Measurements from ENCODE around the gene SPINT2.

The SPINT2 gene

DNA sequence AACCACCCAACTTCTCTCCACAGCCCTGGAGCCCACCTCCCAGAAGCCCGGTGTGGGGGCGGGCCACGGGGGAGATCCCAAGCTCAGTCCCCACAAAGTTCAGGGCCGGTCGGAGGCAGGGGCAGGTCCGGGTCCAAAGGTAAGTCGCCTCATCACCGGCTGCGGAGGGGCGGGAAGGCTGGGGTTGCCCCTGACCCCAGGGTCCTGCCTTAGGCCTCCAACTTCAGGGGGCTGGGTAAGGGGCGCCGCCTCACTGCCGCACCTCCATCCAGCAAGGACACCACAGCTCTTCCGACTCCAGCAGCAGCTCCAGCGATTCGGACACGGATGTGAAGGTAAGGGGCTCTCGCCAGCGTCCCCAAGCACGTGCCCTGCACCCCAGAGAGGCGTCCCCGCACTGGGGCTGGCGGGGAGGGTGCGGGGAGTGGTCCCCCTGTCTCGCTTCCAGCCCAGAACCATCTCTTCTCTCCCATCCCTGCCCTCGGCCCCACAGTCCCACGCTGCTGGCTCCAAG is 40.0 kb downstream of the SPINT2 start:
- Histone ChIP-seq H3K4me3 (ENCODE audit: low read depth in 1 of 2, low read length in 1 of 2) (no peak overlapping the region), H3K4me1 (ENCODE audit: control insufficient read depth in 1 of 2, insufficient read depth in 1 of 2, low read depth in 1 of 2, low read length in 1 of 2) (no peaks in the 10 kb centered on the region), H3K27me3 (no peaks in the 10 kb centered on the region), H3K9me3 (no peaks in the 10 kb centered on the region), H3K36me3 (peaks cover 59% of the 10 kb centered on the region), H3K27ac (no peak overlapping the region)
- TF ChIP-seq, protein P1, sequence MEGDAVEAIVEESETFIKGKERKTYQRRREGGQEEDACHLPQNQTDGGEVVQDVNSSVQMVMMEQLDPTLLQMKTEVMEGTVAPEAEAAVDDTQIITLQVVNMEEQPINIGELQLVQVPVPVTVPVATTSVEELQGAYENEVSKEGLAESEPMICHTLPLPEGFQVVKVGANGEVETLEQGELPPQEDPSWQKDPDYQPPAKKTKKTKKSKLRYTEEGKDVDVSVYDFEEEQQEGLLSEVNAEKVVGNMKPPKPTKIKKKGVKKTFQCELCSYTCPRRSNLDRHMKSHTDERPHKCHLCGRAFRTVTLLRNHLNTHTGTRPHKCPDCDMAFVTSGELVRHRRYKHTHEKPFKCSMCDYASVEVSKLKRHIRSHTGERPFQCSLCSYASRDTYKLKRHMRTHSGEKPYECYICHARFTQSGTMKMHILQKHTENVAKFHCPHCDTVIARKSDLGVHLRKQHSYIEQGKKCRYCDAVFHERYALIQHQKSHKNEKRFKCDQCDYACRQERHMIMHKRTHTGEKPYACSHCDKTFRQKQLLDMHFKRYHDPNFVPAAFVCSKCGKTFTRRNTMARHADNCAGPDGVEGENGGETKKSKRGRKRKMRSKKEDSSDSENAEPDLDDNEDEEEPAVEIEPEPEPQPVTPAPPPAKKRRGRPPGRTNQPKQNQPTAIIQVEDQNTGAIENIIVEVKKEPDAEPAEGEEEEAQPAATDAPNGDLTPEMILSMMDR (IDR thresholded peaks at IDR 0.05) = no peak

DNA sequence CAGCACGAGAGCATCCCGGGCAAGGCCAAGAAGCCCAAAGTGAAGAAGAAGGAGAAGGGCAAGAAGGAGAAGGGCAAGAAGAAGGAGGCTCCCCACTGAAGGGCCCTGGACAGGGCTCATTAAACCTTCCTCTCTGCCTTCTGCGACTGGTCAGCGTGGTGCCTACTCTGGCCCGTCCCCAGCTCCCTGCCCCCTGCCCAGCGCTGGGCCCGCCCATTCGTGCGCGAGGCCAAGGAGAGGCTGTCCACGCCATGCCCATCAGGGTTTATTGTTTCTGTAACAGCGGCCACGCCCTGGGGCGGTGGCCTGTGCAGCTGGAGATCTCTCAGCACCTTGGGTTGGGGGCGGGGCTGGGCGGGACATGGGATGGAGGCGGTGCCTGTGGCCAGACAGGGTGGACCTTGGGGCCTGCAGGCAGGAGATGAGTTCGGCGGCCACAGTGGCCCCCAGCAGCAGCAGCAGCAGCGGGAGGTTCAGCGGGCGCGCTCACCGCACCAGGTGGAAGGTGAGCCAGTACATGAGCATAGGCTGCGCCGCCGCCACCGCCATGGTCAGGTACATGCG is 40.6 kb downstream of the SPINT2 start:
- TF ChIP-seq, protein P1 (IDR thresholded peaks at IDR 0.05) = no peak
- H3K36me3 ChIP-seq = peaks cover 60% of the 10 kb centered on the region
- no peak overlapping the region for H3K4me3 ChIP-seq (ENCODE audit: low read depth in 1 of 2, low read length in 1 of 2)
- H3K4me1 ChIP-seq (ENCODE audit: control insufficient read depth in 1 of 2, insufficient read depth in 1 of 2, low read depth in 1 of 2, low read length in 1 of 2) = no peaks in the 10 kb centered on the region
- H3K27me3 ChIP-seq = no peaks in the 10 kb centered on the region
- no peaks in the 10 kb centered on the region for H3K9me3 ChIP-seq
- H3K27ac ChIP-seq = no peak overlapping the region

DNA sequence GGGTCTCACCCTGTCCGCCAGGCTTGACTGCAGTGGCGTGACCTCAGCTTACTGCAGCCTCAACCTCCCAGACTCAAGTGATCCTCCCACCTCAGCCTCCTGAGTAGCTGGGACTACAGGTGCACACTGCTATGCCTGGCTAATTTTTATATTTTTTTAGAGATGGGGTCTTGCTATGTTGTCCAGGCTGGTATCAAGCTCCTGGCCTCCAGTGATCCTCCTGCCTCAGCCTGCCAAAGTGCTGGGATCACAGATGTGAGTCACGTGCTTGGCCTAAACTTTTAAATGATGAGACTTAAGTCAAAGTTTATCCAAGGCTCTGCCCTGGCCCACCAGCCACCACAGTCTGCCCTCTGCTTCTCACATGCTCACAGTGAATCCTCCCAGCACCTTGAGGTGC is 41.9 kb downstream of the SPINT2 start:
- H3K9me3 ChIP-seq = no peaks in the 10 kb centered on the region
- TF ChIP-seq, protein P1 (IDR thresholded peaks at IDR 0.05) = no peak
- H3K27ac ChIP-seq = no peak overlapping the region
- H3K36me3 ChIP-seq = peaks cover 60% of the 10 kb centered on the region
- no peaks in the 10 kb centered on the region for H3K27me3 ChIP-seq
- no peaks in the 10 kb centered on the region for H3K4me1 ChIP-seq (ENCODE audit: control insufficient read depth in 1 of 2, insufficient read depth in 1 of 2, low read depth in 1 of 2, low read length in 1 of 2)
- no peak overlapping the region for H3K4me3 ChIP-seq (ENCODE audit: low read depth in 1 of 2, low read length in 1 of 2)

DNA sequence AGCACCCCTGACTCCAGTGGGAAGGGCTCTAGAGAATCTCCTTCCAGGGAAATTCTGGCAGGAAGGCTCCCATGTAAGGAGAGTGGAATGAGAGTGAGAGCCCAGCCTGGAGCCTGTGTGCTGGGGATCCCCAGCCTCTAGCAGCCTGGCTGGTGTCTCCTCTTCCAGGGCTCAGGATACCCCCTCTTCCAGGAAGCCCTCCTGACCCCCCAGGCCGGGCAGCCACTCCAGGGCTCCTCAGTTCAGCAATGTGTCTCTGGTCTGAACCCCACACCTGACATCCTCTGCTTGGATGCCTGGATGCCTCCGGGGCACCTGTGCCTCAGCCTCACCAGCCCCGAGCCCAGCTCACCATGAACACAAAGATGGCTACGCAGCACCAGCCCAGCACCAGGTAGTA is 42.7 kb downstream of the SPINT2 start:
- Histone ChIP-seq H3K36me3 (peaks cover 60% of the 10 kb centered on the region), H3K4me3 (ENCODE audit: low read depth in 1 of 2, low read length in 1 of 2) (no peak overlapping the region), H3K27ac (no peak overlapping the region), H3K9me3 (no peaks in the 10 kb centered on the region), H3K27me3 (no peaks in the 10 kb centered on the region), H3K4me1 (ENCODE audit: control insufficient read depth in 1 of 2, insufficient read depth in 1 of 2, low read depth in 1 of 2, low read length in 1 of 2) (no peaks in the 10 kb centered on the region)
- TF ChIP-seq, protein P1 (IDR thresholded peaks at IDR 0.05) = no peak

DNA sequence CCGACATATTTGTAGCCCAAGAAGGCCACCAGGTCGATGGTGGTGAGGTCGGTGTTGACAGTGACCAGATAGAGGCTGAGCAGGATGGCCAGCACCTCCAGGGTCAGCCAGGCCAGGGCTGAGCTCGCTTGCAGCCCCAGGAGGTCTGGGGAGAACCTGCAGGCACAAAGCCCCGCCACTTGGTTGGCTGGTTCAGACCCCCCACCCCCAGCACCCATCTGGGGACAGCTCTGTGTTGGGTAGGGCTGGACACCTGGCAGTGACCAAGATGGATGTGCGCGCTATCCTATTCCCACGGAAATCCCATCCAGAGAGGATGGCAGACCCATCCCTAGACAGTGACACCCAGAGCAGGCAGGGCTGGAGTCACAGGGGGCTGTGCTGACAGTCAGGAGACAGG is 43.2 kb downstream of the SPINT2 start:
- H3K27ac ChIP-seq = no peak overlapping the region
- H3K4me1 ChIP-seq (ENCODE audit: control insufficient read depth in 1 of 2, insufficient read depth in 1 of 2, low read depth in 1 of 2, low read length in 1 of 2) = peaks cover 3 to 5% of the 10 kb centered on the region in 2 experiments
- no peak overlapping the region for H3K4me3 ChIP-seq (ENCODE audit: low read depth in 1 of 2, low read length in 1 of 2)
- H3K36me3 ChIP-seq = peaks cover 60% of the 10 kb centered on the region
- no peaks in the 10 kb centered on the region for H3K27me3 ChIP-seq
- no peaks in the 10 kb centered on the region for H3K9me3 ChIP-seq
- TF ChIP-seq, protein P1 (IDR thresholded peaks at IDR 0.05) = no peak

All from neutrophil (primary cell).